HG03342 (cell line): ENCODE data around the gene C11orf21.

Source experiments
- ATAC-seq: cut with Tn5 transposase; IDR thresholded peaks from one replicate; pipeline ENCODE4 v1.9.1; 2021; ENCODE audit warnings: mild to moderate bottlenecking, moderate library complexity; ENCODE audit not compliant: unreplicated experiment

C11orf21 gene

GRCh38 chr11:2309251-2310072 lies 7.7 kb upstream of the C11orf21 start:
- ATAC-seq = no peak

GRCh38 chr11:2308713-2309112 lies 7.0 kb upstream of the C11orf21 start:
- no peak for ATAC-seq

- ATAC-seq = no peak
Observed at GRCh38 chr11:2307501-2308331, 6.0 kb upstream of the C11orf21 start.

- ATAC-seq = no peak
Observed at GRCh38 chr11:2306877-2307500, 5.3 kb upstream of the C11orf21 start.

- ATAC-seq = no peak
Observed at GRCh38 chr11:2306452-2306823, 4.7 kb upstream of the C11orf21 start.

- ATAC-seq = no peak
Observed at GRCh38 chr11:2305788-2306451, 4.2 kb upstream of the C11orf21 start.

GRCh38 chr11:2305140-2305778 lies 3.5 kb upstream of the C11orf21 start:
- ATAC-seq = no peak

GRCh38 chr11:2304506-2305139 lies 2.9 kb upstream of the C11orf21 start:
- ATAC-seq = no peak

- ATAC-seq = no peak
Observed at GRCh38 chr11:2303627-2304505, 2.1 kb upstream of the C11orf21 start.

- ATAC-seq = no peak
Observed at GRCh38 chr11:2302896-2303626, 1.3 kb upstream of the C11orf21 start.

- no peak for ATAC-seq
Observed at GRCh38 chr11:2302306-2302895, 683 bp upstream of the C11orf21 start.

GRCh38 chr11:2300936-2301630 lies 635 bp downstream of the C11orf21 start:
- ATAC-seq = no peak

GRCh38 chr11:2300290-2300935 lies 1.3 kb downstream of the C11orf21 start:
- ATAC-seq = no peak

- no peak for ATAC-seq
Observed at GRCh38 chr11:2299773-2300172, 1.9 kb downstream of the C11orf21 start.

- no peak for ATAC-seq
Observed at GRCh38 chr11:2298795-2299761, 2.6 kb downstream of the C11orf21 start.
